KOPT-K1 (cell line): ENCODE results near the gene DPF3.

ENCODE experiments used
- H3K27ac ChIP-seq: fragments of 200-600 bp; sonication (generic); 2 replicates; pipeline ENCODE4 v1.5.1; 2016; ENCODE audit warnings: antibody characterized with exemption, mild to moderate bottlenecking, low read depth, low read length; ENCODE audit not compliant: poor library complexity, severe bottlenecking
- H3K36me3 ChIP-seq: fragments of 200-600 bp; sonication (generic); 2 replicates; pipeline ENCODE4 v1.5.1; 2017; ENCODE audit warnings: antibody characterized with exemption, mild to moderate bottlenecking, low read length, moderate library complexity; ENCODE audit not compliant: insufficient read depth
- H3K9me3 ChIP-seq: fragments of 200-600 bp; sonication (generic); 2 replicates; pipeline ENCODE4 v1.5.1; 2017; ENCODE audit warnings: antibody characterized with exemption, low read length, mild to moderate bottlenecking; ENCODE audit not compliant: insufficient read depth, poor library complexity, severe bottlenecking

Gene DPF3

DNA sequence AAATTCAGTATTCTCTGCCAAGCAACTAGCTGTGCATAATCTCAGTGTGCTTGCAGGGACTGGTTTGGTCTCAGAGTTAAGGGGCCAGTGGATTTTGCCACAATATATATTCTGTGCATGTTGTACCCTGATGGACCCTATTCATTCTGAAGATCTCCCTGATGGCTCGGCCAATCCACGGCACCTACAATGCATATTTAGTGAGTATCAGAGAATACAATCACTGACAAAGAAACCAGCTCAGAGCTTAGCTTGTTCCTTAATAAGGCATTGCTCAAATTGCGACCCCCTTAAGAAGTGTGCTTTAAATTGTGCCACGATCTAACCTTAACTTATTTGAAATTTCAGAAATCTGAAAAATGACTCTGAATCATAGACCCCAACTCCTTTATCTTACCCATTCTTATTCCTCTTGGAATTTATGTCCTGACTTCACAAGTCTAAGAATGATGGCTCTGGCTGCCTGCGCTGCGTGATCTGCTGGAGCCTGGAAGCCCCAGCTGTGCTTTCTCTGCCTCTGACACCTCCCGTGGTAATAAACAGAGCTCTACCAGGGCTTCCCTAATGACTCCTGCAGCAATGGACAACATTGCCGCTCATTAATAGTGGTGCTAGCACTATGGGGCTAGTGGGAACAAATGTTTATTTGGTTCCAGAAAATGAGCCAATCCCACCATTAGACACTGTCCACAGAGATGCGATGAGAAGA lies 23.3 kb upstream of the DPF3 start:
- H3K27ac ChIP-seq, result no peak overlapping the region
- H3K9me3 ChIP-seq, result no peaks in the 10 kb centered on the region
- H3K36me3 ChIP-seq, result no peaks in the 10 kb centered on the region

DNA sequence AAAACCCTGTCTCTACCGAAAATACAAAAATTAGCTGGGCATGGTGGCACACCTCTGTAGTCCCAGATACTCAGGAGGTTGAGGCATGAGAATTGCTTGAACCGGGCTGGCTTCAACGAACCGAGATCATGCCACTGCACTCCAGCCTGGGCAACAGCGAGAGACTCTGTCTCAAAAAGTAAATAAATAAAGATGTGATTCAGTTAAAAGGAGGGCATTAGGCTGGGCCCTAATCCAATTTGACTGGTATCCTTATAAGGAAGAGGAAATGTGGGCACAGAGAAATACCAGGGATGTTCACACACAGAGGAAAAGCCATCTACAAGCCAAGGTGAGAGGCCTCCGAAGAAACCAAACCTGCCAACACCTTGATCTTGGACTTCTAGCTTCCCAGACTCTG lies 22.3 kb upstream of the DPF3 start:
- H3K9me3 ChIP-seq, result no peaks in the 10 kb centered on the region
- H3K27ac ChIP-seq, result no peak overlapping the region
- no peaks in the 10 kb centered on the region for H3K36me3 ChIP-seq

DNA sequence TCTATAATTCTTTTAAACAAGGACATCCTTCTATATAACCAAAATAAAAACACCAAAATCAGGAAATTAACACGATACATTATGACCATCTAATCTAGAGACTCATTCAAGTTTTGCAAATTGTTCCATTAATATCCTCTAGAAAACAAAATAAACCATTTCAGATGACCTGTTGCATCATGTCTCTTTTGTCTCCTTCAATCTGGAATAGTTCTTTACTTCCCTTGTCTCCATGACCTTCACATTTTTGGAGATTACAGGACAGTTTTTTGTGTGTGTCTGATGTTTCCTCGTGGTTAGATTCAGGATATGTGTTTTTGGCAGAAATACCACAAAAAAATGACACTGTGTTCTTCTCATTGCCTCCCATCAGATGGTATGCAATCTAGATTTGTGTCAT lies 19.9 kb upstream of the DPF3 start:
- no peak overlapping the region for H3K27ac ChIP-seq
- no peaks in the 10 kb centered on the region for H3K36me3 ChIP-seq
- H3K9me3 ChIP-seq, result no peaks in the 10 kb centered on the region

DNA sequence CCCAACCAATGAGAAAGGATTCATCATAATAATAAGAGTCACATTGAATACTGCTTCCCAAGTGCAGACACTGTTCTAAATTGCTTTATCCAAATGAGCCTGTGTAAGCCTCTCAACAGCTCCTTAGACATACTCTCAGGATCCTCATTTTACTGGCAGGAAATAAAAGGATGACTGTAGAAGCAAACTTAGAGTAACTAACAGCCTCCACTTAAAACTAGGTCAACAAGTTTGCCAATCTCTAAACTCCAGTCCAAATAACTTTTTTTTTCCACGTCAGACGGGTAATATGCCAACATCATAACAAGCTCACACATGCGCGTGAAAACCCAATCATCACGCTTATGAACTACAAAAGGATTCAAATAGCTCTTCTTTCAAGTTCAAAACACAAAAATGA lies 15.3 kb upstream of the DPF3 start:
- Histone ChIP-seq H3K36me3 (no peaks in the 10 kb centered on the region), H3K9me3 (no peaks in the 10 kb centered on the region), H3K27ac (peak overlapping the region; percentile 9)

DNA sequence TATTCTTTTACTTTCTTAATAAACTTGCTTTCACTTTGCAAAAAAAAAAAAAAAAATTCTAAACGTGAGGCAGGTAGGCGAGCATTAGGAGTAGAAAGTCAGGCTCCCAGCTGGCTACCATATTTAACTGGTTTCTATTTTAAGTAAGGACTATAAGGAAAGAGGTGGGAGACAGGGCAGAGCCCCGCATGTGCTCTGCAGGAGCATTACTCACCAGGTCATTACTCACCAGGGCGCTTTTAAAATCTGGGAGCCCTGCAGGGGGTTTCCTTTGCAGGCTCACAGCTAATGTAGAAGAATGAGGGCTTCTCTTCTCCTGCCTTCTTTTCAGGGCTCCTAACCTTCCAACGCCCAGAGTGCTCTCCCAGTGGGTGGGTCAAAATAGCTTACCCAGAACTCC lies 14.0 kb upstream of the DPF3 start:
- no peaks in the 10 kb centered on the region for H3K9me3 ChIP-seq
- no peaks in the 10 kb centered on the region for H3K36me3 ChIP-seq
- no peak overlapping the region for H3K27ac ChIP-seq

DNA sequence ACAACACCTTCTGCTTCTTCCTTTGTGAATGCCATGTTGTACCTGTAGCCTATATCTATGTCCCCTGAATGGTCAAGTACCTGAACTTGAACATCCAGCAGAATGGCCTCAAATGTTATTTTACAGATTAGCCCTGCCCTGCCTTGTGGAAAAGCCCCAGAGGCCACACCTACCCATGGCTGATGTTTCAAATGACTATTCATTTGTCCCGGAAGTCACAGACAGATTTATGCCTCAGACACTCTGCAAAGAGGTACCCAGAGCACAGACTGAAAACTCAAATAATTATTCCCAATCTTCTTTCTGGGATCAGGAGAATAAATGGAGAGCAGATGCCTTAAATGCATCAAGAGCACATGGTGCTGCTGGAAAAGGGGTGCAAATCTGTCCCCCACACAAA lies 13.0 kb upstream of the DPF3 start:
- H3K27ac ChIP-seq, result no peak overlapping the region
- no peaks in the 10 kb centered on the region for H3K9me3 ChIP-seq

DNA sequence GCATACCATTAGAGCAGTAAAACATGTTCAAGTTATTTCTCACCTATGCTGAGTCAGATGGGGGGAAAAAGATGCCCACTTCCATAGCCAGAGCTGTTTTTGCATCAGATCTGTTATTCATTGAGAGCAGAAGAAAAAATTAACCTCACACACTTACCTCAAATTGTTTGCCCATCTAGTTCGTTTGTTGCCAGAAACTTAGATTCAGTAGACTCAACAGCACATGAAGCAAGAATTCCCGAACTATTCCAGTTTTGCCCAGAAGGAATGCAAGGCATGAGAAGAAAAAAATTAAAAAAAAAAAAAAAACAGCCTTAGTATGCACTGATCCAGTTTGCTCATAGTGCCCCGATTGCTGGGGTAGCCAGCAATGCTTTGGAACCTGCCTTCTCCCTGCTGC lies 12.4 kb upstream of the DPF3 start:
- Histone ChIP-seq H3K27ac (no peak overlapping the region), H3K36me3 (no peaks in the 10 kb centered on the region), H3K9me3 (no peaks in the 10 kb centered on the region)

More for the DNA sequence above, 13.0 kb upstream of the DPF3 start:
- H3K36me3 ChIP-seq, result no peaks in the 10 kb centered on the region

DNA sequence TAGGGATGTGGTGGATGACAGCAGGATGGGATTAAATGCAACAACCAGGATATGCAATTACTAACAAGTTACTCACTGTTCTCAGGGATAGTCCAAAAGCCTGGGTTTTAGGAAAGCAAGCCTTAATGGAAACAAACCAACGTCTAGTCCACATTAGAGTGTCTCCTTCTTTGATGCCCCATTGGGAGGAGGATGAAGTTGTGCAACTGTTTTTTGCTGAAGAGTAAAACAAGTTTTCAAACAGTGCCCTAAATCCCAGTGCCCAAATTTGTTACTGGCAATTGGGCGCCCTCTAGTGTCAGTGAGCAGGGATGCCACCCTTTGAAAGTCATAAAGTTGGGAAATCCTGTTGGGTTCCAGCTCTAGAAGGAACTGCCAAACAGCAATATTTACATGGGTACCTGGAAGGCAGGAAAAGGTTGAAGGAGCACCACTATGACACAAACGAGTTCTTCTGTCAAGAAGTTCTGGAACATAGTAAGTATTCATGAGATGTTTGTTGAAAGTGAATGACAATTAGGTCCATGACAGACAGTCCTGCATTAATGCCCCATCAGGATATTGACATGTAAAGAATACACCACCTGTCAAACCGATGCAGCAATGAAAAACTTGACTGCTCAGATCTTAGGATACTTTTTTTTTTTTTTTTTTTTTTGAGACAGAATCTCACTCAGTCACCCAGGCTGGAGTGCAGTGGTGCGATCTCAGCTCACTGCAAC lies 11.1 kb upstream of the DPF3 start:
- no peaks in the 10 kb centered on the region for H3K36me3 ChIP-seq
- no peaks in the 10 kb centered on the region for H3K9me3 ChIP-seq
- no peak overlapping the region for H3K27ac ChIP-seq

DNA sequence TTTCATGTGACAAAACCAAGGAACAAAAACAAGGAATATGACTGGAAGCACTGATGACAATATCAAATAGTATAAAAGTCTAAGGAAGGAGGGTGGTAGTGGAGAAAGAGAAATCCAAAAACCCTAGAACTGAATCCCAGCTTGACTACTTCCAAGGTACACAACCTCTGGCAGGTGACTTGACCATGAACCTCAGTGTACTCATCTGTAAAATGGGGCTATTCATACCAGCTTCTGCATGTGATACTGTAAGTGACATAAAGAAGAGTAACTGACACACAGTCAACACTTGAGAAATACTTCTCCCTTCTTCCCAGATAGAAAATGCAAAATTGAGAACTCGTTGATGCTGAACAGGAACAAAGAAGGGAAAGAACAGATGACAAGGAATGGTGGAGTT lies 10.3 kb upstream of the DPF3 start:
- Histone ChIP-seq H3K36me3 (no peaks in the 10 kb centered on the region), H3K27ac (no peak overlapping the region), H3K9me3 (no peaks in the 10 kb centered on the region)

DNA sequence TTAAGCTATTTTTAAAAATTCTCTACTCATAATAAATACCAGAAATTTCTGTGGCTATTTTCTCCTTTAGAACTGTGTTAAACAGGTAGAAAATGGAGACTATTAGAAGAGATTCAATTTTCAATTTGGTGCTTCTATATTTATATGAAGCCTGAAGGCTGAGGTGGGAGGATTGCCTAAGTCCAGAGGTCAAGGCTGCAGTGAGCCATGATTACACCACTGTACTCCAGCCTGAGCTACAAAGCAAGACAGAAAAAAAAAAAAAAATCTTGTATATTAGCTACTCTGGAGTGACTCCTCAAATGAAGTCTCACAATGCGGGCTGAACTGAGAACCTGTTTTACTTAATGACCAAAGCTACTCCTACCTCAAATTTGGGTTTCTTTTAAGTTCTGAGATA lies 9.8 kb upstream of the DPF3 start:
- Histone ChIP-seq H3K27ac (no peak overlapping the region), H3K36me3 (no peaks in the 10 kb centered on the region), H3K9me3 (no peaks in the 10 kb centered on the region)

DNA sequence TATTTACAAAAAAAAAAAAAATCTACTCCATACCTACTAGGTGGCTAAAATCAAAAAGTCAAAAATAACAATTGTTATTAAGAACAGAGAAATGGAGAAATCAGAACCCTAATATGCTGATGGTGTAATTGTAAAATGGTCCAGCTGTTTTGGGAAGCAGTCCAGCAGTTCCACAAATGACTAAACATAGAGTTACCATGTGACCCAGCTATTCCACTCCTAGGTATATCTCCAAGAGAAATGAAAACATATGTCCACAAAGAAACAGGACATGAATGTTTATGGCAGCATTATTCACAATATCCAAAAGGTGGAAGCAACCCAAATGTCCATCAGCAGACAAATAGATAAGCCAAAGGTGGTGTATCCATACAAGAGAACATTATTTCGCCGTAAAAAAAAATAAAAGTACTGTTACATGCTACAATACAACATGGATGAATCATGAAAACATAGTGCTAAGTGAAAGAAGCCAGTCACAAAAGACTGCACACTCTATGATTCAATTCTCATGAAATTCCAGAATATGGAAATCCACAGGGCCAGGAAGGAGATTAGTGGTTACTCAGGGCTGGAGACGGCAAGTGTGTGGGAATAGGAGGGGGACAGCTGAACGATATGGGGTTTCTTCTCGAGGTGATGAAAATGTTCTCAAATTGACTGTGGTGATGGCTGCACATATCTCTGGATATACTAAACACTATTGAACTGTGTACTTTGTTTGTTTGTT lies 9.1 kb upstream of the DPF3 start:
- Histone ChIP-seq H3K9me3 (no peaks in the 10 kb centered on the region), H3K27ac (no peak overlapping the region), H3K36me3 (no peaks in the 10 kb centered on the region)

DNA sequence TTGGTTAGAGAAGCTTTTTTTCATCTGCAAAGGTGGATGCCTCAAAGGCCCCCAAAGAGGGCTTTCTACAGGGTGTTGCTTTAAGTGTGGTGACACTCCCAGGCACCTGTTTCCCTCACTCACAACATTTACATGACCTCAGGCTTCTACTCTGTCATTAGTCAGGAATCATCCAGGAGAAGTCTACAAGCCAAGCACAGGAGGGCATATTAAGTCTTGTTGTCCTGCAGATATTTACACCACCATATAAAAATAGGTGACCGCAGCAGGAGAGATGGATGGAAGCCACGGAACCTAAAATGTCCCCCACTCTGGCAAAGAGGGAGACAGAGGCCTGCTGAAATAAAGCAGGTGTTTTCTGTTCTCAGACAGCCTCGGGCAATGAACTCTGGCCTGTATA lies 7.5 kb upstream of the DPF3 start:
- H3K9me3 ChIP-seq, result no peaks in the 10 kb centered on the region
- no peaks in the 10 kb centered on the region for H3K36me3 ChIP-seq
- H3K27ac ChIP-seq, result peak overlapping the region; percentile 66

DNA sequence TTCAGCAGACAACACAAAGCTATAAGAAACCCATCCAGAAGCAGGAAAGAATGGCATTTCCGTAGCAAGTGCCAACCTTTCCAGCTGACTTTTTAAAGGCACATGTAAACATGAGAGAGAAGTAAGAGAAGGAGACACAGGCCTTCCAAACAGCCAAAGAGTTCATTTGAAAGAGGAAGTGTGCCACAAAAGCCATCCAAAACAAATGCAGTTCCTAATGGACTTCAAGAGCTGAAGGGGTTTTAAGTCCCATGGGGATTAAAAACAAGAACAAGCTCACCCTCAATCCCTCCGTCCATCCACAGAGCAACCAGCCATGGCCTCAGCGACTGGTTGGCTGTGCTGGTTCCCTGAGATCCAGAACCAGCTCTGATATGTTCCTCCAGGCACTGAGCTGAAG lies 4.5 kb upstream of the DPF3 start:
- Histone ChIP-seq H3K36me3 (no peaks in the 10 kb centered on the region), H3K27ac (peak overlapping the region; percentile 66)

DNA sequence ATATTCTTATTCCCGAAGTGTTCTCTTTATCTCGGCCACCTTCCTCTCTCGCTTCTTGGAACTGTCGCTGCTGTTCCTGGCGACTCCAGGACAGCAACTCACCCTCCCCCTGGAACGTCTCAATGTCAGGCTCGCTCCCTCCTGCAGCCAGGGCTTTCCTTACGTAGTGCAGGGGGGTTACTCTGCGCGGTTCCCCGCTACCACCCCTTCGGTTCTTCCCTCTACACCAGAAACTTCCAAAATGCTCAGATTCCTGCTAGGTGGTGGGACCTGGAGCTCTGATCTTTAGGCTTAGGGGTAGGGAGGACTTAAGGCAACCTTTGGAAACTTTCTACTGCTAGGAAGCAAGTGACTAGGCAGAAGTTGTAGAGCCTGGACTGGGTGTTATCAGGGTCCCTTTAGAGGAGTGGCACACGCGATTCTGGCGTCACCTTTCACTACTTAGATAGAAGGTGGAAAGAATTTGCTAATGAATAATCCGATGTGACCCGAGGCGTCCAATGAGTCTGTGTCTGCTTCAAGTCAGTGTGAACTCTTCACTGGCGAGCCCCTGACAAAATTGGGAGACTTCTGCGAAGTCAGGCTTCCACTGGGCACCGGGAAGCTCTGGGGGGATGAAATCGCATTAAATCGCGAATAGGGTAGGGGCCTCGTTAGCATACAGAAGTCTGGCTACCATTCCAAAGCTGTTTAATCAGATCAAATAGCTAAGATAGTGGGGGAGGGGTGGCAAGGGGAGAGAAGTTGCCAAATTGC lies 900 bp upstream of the DPF3 start:
- no peaks in the 10 kb centered on the region for H3K36me3 ChIP-seq
- no peaks in the 10 kb centered on the region for H3K9me3 ChIP-seq
- H3K27ac ChIP-seq, result peak overlapping the region; percentile 77

More for the DNA sequence above, 4.5 kb upstream of the DPF3 start:
- no peaks in the 10 kb centered on the region for H3K9me3 ChIP-seq

DNA sequence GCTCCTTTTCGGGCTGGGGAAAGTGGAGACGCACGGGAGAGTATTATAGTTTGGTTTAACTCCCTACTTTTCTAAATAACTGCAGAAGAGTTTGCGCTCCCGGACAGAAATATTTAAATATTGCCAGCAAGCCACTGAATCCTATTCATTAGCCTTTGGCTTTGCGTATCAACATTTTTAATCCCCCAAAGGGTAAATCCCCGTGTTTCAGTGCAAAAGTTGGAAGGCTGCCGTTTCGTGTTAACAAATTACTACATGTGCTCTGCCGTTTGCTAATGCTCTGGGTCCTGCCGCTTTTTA lies 372 bp upstream of the DPF3 start:
- Histone ChIP-seq H3K27ac (peak overlapping the region; percentile 77), H3K9me3 (no peaks in the 10 kb centered on the region), H3K36me3 (no peaks in the 10 kb centered on the region)
